ENCODE data around the gene NR5A2.

The NR5A2 gene

DNA sequence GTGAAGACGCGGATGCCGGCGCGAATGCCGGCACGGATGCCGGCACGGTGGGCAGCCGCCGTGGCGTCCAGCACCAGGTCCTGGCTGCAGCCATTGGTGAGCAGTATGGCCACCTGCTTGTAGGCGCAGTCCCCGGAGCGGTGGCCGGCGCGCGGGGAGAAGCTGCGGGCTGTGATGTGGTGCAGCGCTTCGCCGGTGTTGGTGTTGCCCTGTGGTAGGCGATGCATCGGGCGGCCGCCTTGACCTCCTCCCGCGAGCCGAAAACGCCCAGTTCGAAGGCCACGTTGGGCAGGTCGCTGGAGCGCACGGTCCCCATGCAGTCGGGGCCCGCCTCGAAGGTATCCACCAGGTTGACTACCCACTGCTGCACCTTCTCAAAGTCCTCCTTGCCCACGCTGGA lies 120.2 kb downstream of the NR5A2 start:
- no peak for TF ChIP-seq EZH2phosphoT487 (IDR thresholded peaks at IDR 0.05; ENCODE audit: borderline replicate concordance)
- TF ChIP-seq, protein P1, sequence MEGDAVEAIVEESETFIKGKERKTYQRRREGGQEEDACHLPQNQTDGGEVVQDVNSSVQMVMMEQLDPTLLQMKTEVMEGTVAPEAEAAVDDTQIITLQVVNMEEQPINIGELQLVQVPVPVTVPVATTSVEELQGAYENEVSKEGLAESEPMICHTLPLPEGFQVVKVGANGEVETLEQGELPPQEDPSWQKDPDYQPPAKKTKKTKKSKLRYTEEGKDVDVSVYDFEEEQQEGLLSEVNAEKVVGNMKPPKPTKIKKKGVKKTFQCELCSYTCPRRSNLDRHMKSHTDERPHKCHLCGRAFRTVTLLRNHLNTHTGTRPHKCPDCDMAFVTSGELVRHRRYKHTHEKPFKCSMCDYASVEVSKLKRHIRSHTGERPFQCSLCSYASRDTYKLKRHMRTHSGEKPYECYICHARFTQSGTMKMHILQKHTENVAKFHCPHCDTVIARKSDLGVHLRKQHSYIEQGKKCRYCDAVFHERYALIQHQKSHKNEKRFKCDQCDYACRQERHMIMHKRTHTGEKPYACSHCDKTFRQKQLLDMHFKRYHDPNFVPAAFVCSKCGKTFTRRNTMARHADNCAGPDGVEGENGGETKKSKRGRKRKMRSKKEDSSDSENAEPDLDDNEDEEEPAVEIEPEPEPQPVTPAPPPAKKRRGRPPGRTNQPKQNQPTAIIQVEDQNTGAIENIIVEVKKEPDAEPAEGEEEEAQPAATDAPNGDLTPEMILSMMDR (conservative IDR thresholded peaks at IDR 0.05; ENCODE audit: low read length): no peak
- Histone ChIP-seq H3K4me3 (ENCODE audit: low read length, poor library complexity, severe bottlenecking) (no peak overlapping the region), H4K20me1 (ENCODE audit: insufficient read depth, low read length, poor library complexity, severe bottlenecking) (no peaks in the 10 kb centered on the region), H3K9ac (ENCODE audit: low read depth, low read length, poor library complexity, severe bottlenecking) (no peak overlapping the region), H3K36me3 (ENCODE audit: insufficient read depth, low read length) (no peaks in the 10 kb centered on the region), H3F3A (ENCODE audit: low read depth) (no peaks in the 10 kb centered on the region), H3K27me3 (ENCODE audit: insufficient read depth, low read length, poor library complexity, severe bottlenecking) (no peaks in the 10 kb centered on the region), H3K4me2 (ENCODE audit: low read depth, low read length, poor library complexity, severe bottlenecking) (no peak overlapping the region), H3K4me1 (ENCODE audit: insufficient read depth, low read length, poor library complexity, severe bottlenecking) (peaks cover 21% of the 10 kb centered on the region), H2AFZ (ENCODE audit: low read length) (no peak overlapping the region), H3K79me2 (ENCODE audit: insufficient read depth, low read length) (no peaks in the 10 kb centered on the region), H3K9me2 (replicated peaks; ENCODE audit: low read depth, low read length) (no peaks in the 10 kb centered on the region), H3K9me3 (ENCODE audit: insufficient read depth, low read depth, low read length) (no peaks in the 10 kb centered on the region)

DNA sequence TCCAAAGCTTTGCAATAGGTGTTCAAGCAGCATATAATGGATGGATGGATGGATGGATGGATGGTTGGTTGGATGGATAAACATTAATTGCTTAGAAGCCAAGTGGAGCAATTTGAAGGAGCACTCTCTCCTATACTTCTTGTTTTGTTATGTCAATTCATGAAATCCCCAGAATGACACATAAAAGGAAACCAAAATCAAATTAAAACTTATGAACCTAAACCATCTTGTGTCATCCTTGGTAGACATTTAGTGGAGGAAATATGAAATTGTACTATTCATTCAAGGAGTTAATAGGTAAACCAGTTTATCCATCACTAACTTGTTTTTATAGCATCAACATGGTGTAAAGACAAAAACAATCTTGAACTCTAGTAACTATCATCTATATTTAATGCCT lies 122.5 kb downstream of the NR5A2 start:
- H2AFZ ChIP-seq (ENCODE audit: low read length): no peak overlapping the region

DNA sequence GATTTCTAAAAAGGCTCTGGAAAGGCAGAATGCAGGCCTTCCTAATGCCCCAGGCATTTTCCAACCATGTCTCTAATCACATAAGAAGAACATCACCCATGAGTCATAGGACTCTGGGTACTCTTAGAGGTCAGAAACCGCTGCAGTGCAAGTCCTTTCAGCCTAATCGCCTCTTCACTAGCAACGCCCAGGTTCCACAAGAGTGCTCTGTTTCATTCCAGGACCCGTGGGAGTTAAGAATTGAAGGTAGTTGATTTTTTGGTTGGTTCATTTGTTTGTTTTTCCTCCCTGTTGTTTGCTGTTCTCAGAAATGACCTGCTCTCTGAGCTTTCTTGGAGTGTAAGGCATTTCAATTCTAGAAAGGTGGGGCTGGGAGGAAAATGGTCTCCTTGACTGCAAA lies 123.2 kb downstream of the NR5A2 start:
- no peak for TF ChIP-seq EZH2phosphoT487 (IDR thresholded peaks at IDR 0.05; ENCODE audit: borderline replicate concordance)
- TF ChIP-seq, protein P1 (conservative IDR thresholded peaks at IDR 0.05; ENCODE audit: low read length): no peak
- Histone ChIP-seq H3K79me2 (ENCODE audit: insufficient read depth, low read length) (no peaks in the 10 kb centered on the region), H3K9me2 (replicated peaks; ENCODE audit: low read depth, low read length) (no peaks in the 10 kb centered on the region), H3K9ac (ENCODE audit: low read depth, low read length, poor library complexity, severe bottlenecking) (no peak overlapping the region), H3K4me1 (ENCODE audit: insufficient read depth, low read length, poor library complexity, severe bottlenecking) (peaks cover 43% of the 10 kb centered on the region), H3F3A (ENCODE audit: low read depth) (0 out of 2 replicates have a peak, but pooled peaks cover 3% of the 10 kb centered on the region), H3K27me3 (ENCODE audit: insufficient read depth, low read length, poor library complexity, severe bottlenecking) (no peaks in the 10 kb centered on the region), H4K20me1 (ENCODE audit: insufficient read depth, low read length, poor library complexity, severe bottlenecking) (no peaks in the 10 kb centered on the region), H3K4me2 (ENCODE audit: low read depth, low read length, poor library complexity, severe bottlenecking) (no peak overlapping the region), H3K36me3 (ENCODE audit: insufficient read depth, low read length) (no peaks in the 10 kb centered on the region), H3K9me3 (ENCODE audit: insufficient read depth, low read depth, low read length) (no peaks in the 10 kb centered on the region), H2AFZ (ENCODE audit: low read length) (peak overlapping the region; percentile 47), H3K4me3 (ENCODE audit: low read length, poor library complexity, severe bottlenecking) (no peak overlapping the region)

More for the DNA sequence above, 122.5 kb downstream of the NR5A2 start:
- H3K4me1 ChIP-seq (ENCODE audit: insufficient read depth, low read length, poor library complexity, severe bottlenecking): peaks cover 41% of the 10 kb centered on the region
- no peaks in the 10 kb centered on the region for H3K9me3 ChIP-seq (ENCODE audit: insufficient read depth, low read depth, low read length)
- no peaks in the 10 kb centered on the region for H4K20me1 ChIP-seq (ENCODE audit: insufficient read depth, low read length, poor library complexity, severe bottlenecking)
- TF ChIP-seq, protein P1 (conservative IDR thresholded peaks at IDR 0.05; ENCODE audit: low read length): no peak
- TF ChIP-seq EZH2phosphoT487 (IDR thresholded peaks at IDR 0.05; ENCODE audit: borderline replicate concordance): no peak
- no peaks in the 10 kb centered on the region for H3K36me3 ChIP-seq (ENCODE audit: insufficient read depth, low read length)
- H3K9me2 ChIP-seq (replicated peaks; ENCODE audit: low read depth, low read length): no peaks in the 10 kb centered on the region
- H3K4me2 ChIP-seq (ENCODE audit: low read depth, low read length, poor library complexity, severe bottlenecking): no peak overlapping the region
- H3K79me2 ChIP-seq (ENCODE audit: insufficient read depth, low read length): no peaks in the 10 kb centered on the region
- no peaks in the 10 kb centered on the region for H3K27me3 ChIP-seq (ENCODE audit: insufficient read depth, low read length, poor library complexity, severe bottlenecking)
- H3K9ac ChIP-seq (ENCODE audit: low read depth, low read length, poor library complexity, severe bottlenecking): no peak overlapping the region
- H3F3A ChIP-seq (ENCODE audit: low read depth): 0 out of 2 replicates have a peak, but pooled peaks cover 3% of the 10 kb centered on the region
- H3K4me3 ChIP-seq (ENCODE audit: low read length, poor library complexity, severe bottlenecking): no peak overlapping the region
